Inferior parietal cortex (tissue), 1 donor: ENCODE results near the gene PLXNC1.

Experiments used
- DNase-seq: peaks from one replicate; pipeline ENCODE4 v3.0.0-alpha.2; 2016; ENCODE audit errors: extremely low spot score

PLXNC1 gene

GRCh38 chr12:94340573-94340972 is 192.2 kb downstream of the PLXNC1 start:
- DNase-seq, result no peak

- DNase-seq, result no peak
Measured at GRCh38 chr12:94353130-94353529, 204.8 kb downstream of the PLXNC1 start.
